Skeletal muscle satellite cell (primary cell): Measurements from ENCODE around the gene CDK5R1.

Source experiments
- H3K27me3 ChIP-seq: 2 replicates; pipeline ENCODE4 v1.7.0; 2013; ENCODE audit warnings: low read length; ENCODE audit not compliant: control insufficient read depth, insufficient read depth
- H3K36me3 ChIP-seq: 2 replicates; pipeline ENCODE4 v1.7.0; 2013; ENCODE audit warnings: mild to moderate bottlenecking, control low read depth, low read length; ENCODE audit not compliant: insufficient read depth
- H3K4me1 ChIP-seq: 2 replicates; pipeline ENCODE4 v1.7.0; 2013; ENCODE audit warnings: low read length; ENCODE audit not compliant: control insufficient read depth, insufficient read depth
- H3K4me2 ChIP-seq: 2 replicates; pipeline ENCODE4 v1.7.0; 2013; ENCODE audit warnings: mild to moderate bottlenecking, low read length
- H3K4me3 ChIP-seq: 2 replicates; pipeline ENCODE4 v1.7.0; 2013; ENCODE audit warnings: low read length
- H3K9ac ChIP-seq: 2 replicates; pipeline ENCODE4 v1.7.0; 2013; ENCODE audit warnings: mild to moderate bottlenecking, low read depth, low read length, moderate library complexity
- H3K9me3 ChIP-seq: replicated peaks from 2 replicates; pipeline ENCODE4 v1.7.0; 2013; ENCODE audit warnings: mild to moderate bottlenecking, control low read depth, low read length

CDK5R1 gene

DNA sequence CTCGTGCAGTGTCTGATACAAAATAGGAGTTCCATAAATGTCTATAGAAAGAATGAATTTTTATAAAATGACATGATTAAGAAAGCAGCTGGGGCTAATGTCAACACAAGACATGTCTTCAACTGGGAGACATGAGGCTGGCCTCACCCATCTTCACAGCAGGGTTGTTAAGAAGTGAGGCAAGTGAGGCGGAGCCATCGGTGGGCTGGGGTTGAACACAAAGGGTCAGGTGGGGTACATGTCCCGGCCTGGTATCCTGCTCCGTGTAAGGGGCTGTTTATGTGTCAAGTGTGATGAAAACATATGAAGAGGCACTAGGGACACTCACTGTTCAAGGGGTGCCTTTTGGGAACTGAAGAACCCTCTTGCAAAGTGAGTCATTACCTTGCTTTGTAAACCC, 22.1 kb downstream of the CDK5R1 start:
- Histone ChIP-seq H3K9ac (no peak overlapping the region), H3K9me3 (no peaks in the 10 kb centered on the region), H3K4me1 (peaks cover 15% of the 10 kb centered on the region), H3K4me3 (no peak overlapping the region), H3K4me2 (no peak overlapping the region), H3K27me3 (no peaks in the 10 kb centered on the region), H3K36me3 (no peaks in the 10 kb centered on the region)

DNA sequence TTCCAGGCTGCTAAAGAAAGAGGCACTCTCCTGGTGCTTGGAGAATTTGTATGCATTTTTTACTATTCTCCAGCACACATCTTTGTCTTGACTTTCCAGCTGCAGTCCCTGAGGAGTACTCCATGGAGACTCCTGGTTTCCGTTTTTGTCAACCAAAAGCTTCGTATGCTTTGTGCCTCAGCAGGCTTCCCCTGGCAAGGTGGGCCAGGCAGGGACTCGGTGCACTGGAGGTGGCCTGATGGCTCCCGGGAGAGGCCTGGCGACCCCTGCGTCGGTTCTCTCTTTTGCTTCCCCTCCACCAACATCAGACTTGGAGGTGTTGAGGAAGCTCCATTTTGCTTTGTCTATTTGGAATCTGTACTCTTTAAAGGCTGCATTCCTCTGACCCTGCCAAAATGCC, 23.7 kb downstream of the CDK5R1 start:
- no peak overlapping the region for H3K4me2 ChIP-seq
- H3K36me3 ChIP-seq, result no peaks in the 10 kb centered on the region
- H3K4me1 ChIP-seq, result no peaks in the 10 kb centered on the region
- H3K27me3 ChIP-seq, result no peaks in the 10 kb centered on the region
- H3K4me3 ChIP-seq, result no peak overlapping the region
- no peak overlapping the region for H3K9ac ChIP-seq
- no peaks in the 10 kb centered on the region for H3K9me3 ChIP-seq

DNA sequence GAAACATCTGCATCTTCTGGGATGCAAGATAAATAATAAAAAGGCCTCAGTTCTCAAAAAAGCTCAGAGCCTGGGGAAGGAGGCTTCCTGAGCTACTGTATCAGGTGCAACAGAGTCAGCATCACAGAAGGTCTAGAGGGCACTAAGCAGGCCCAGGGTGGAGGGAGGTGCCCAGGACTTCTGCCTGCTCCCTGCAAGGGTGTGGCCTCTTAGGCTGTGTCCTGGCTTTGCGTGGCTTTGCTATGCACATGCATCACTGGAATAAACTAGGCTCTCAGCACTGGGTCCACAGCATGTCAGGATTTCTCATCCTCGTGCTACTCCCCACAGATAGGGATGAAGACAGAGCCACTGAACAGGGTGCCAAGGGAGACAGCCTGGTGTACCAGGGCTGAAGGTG, 25.5 kb downstream of the CDK5R1 start:
- Histone ChIP-seq H3K4me1 (no peaks in the 10 kb centered on the region), H3K27me3 (no peaks in the 10 kb centered on the region), H3K4me3 (no peak overlapping the region), H3K9me3 (no peaks in the 10 kb centered on the region), H3K9ac (no peak overlapping the region), H3K4me2 (no peak overlapping the region), H3K36me3 (no peaks in the 10 kb centered on the region)

DNA sequence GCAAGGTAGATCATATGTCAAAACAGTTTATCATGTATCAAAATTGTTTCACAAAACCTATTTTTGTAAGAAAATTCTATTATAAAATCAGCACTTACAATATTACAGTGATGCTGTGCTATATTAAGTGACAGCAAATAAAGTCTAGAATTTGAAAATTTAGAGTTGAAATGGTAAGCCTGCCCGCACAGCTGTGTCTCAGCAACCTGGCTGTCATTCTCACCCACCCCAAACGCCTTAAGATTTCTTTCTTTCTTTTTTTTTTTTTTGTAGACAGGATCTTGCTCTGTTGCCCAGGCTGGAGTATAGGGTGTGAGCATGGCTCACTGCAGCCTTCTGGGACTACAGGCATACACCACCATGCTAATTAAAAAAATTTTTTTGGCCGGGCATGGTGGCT, 26.8 kb downstream of the CDK5R1 start:
- no peaks in the 10 kb centered on the region for H3K36me3 ChIP-seq
- H3K4me3 ChIP-seq, result no peak overlapping the region
- H3K9ac ChIP-seq, result no peak overlapping the region
- no peaks in the 10 kb centered on the region for H3K9me3 ChIP-seq
- no peaks in the 10 kb centered on the region for H3K4me1 ChIP-seq
- H3K27me3 ChIP-seq, result no peaks in the 10 kb centered on the region
- no peak overlapping the region for H3K4me2 ChIP-seq

DNA sequence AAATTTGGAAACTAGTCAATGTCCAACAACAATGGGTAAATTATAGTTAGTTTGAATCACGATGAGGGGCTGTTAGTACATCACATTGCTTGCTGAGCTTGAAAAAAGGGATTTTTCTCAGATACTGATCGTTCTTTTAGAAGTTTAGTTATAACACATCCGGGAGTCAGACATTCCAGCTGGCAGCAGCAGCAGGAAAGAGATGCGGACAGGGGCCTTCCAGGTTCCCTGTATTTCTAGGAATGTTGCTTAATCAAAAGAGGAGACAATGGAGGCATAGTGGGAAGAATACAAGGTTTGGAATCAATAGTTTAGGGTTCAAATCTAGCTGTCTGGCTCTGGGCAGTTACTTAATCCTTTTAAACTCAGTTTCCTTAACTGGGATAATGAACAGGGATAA, 27.8 kb downstream of the CDK5R1 start:
- Histone ChIP-seq H3K4me2 (no peak overlapping the region), H3K36me3 (no peaks in the 10 kb centered on the region), H3K9me3 (no peaks in the 10 kb centered on the region), H3K27me3 (no peaks in the 10 kb centered on the region), H3K4me3 (no peak overlapping the region), H3K4me1 (peaks cover 4% of the 10 kb centered on the region), H3K9ac (no peak overlapping the region)

DNA sequence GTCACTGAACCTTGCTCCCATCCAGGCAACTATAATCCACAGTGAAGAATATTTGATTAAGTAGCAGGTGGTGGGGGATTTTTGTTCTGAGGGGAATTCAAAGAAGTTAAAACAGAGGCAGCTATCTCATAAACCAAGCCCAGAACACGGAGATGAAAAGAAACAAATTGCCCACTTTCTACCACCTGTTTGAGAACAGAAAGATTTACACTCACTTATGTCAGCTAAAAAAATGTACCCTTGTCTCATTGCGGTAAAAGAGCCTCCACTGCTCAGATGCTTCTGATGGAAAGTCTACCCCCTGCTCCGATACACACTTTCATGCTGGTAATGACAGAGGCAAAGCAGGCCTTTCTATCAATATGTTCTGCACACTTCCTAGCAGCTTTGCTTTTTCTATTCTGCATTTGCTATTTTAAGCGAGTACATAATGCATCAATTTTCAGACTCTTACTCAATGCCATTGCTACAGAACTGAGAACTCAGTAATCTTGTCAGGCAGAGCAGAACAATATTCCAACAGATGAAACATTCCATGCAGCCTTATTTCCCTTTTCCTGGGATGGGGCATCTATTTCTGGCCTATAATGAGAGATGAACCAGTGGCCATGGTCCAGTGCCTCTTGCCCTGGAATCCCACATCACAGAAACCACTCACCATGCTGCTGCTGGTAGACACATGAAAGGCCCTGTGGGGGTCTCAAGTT, 29.0 kb downstream of the CDK5R1 start:
- no peaks in the 10 kb centered on the region for H3K27me3 ChIP-seq
- H3K9me3 ChIP-seq, result no peaks in the 10 kb centered on the region
- no peak overlapping the region for H3K9ac ChIP-seq
- peaks cover 15% of the 10 kb centered on the region for H3K4me1 ChIP-seq
- H3K36me3 ChIP-seq, result no peaks in the 10 kb centered on the region
- no peak overlapping the region for H3K4me3 ChIP-seq
- H3K4me2 ChIP-seq, result no peak overlapping the region

DNA sequence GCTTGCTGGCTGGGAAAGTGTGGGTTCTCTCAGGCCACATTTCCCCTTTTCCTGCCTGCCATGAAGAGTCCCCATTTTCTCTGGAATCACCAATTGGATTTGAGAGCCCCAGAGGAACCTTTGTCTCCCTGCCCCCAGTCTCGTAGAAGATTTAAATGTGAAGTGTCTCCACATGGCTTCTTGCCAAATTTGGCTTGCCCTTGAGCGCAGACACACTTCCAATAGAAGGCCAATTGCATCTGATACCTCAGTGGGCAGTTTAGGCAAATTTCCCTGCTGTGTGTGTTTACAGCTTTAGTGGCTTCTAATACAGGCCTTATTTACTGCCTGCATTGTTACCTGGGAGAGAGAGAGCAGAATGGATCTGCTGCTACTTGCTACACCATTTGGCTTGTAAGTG, 29.7 kb downstream of the CDK5R1 start:
- Histone ChIP-seq H3K4me3 (no peak overlapping the region), H3K9me3 (no peaks in the 10 kb centered on the region), H3K4me2 (no peak overlapping the region), H3K4me1 (peaks cover 15% of the 10 kb centered on the region), H3K27me3 (no peaks in the 10 kb centered on the region), H3K9ac (no peak overlapping the region), H3K36me3 (no peaks in the 10 kb centered on the region)

DNA sequence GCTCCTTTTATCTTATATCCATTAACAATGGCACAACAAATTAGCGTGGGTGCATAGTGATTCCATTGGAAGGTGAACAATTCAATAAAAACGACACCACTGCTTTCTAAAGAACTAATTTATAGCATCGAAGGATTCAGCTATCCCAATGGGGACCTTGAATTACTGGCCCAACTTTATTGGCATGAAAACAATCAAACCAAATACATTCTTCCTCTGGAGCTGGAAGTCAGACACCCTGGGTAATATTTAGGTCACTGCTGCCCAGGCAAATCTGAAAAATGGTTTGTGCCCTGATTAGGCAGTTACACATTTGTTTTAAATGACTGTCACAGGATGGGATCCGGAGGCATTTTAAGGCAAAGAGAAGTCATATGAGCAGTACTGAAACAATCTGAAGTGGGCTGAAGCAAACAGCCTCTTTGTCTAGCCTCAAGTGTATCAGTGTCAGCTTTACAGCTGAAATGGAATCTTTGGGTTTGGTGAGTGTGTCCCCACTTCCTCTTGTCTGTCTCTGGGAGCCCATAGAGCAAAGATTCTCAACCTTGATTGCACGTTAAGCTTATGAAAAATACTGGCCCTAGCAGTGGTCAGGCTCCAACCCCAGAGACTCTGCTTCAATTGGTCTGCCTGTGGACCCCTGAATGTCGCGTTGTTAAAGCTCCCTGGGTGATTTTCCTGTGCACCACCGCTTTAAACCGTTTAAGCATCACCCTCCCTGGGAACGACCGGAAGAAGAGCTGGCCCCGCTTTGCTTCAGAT, 30.3 kb downstream of the CDK5R1 start:
- no peaks in the 10 kb centered on the region for H3K27me3 ChIP-seq
- no peak overlapping the region for H3K4me2 ChIP-seq
- H3K9ac ChIP-seq, result no peak overlapping the region
- H3K4me3 ChIP-seq, result no peak overlapping the region
- H3K9me3 ChIP-seq, result no peaks in the 10 kb centered on the region
- H3K4me1 ChIP-seq, result peaks cover 15% of the 10 kb centered on the region
- H3K36me3 ChIP-seq, result no peaks in the 10 kb centered on the region

DNA sequence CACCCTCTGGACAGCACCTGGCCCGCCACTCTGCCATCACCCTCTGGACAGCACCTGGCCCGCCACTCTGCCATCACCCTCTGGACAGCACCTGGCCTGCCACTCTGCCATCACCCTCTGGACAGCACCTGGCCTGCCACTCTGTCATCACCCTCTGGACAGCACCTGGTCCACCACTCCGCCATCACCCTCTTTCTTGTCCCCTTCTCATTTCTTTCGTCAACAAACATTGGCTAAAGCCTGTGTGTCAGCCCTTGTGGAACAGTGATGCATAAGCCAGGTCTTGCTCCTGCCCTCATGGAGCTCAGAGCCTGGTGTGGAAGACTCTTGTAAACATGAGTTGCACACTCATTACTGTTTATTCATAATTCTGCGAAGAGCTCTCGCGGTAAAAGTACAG, 31.2 kb downstream of the CDK5R1 start:
- no peak overlapping the region for H3K4me2 ChIP-seq
- H3K27me3 ChIP-seq, result no peaks in the 10 kb centered on the region
- no peaks in the 10 kb centered on the region for H3K36me3 ChIP-seq
- peaks cover 15% of the 10 kb centered on the region for H3K4me1 ChIP-seq
- H3K9me3 ChIP-seq, result no peaks in the 10 kb centered on the region
- H3K4me3 ChIP-seq, result no peak overlapping the region
- H3K9ac ChIP-seq, result no peak overlapping the region

DNA sequence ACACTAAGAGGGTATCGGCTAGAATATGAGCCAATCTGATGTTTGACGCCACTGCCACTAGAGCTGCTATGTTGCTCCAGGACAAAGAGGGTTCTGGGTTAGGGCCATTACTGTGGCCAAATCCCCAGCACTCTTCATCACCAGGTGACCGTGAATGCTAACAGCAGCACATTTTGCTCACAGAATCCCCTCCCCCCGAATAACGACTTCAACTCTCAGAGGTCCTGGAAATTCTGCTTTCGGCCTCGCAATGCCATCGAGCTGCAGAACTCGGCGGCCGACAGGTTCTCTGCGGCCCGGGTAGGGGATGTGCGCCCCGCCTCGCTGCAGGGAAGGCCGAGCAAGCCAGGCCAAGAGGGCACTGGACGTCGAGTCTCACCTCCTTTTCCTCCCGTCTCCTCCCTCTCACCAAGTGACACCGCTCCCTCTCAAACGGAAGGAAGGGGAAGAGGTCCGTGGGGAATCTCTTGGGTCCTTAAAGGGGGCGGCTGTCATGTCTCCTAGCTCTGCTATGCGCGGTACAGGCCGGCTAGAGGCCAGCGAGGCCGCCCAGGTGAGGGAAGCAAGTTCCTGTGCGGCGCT, 31.9 kb downstream of the CDK5R1 start:
- Histone ChIP-seq H3K9ac (peak overlapping the region; percentile 51), H3K4me1 (peaks cover 15% of the 10 kb centered on the region), H3K4me3 (peak overlapping the region; percentile 64), H3K4me2 (peak overlapping the region; percentile 76), H3K27me3 (no peaks in the 10 kb centered on the region), H3K36me3 (no peaks in the 10 kb centered on the region), H3K9me3 (no peaks in the 10 kb centered on the region)

DNA sequence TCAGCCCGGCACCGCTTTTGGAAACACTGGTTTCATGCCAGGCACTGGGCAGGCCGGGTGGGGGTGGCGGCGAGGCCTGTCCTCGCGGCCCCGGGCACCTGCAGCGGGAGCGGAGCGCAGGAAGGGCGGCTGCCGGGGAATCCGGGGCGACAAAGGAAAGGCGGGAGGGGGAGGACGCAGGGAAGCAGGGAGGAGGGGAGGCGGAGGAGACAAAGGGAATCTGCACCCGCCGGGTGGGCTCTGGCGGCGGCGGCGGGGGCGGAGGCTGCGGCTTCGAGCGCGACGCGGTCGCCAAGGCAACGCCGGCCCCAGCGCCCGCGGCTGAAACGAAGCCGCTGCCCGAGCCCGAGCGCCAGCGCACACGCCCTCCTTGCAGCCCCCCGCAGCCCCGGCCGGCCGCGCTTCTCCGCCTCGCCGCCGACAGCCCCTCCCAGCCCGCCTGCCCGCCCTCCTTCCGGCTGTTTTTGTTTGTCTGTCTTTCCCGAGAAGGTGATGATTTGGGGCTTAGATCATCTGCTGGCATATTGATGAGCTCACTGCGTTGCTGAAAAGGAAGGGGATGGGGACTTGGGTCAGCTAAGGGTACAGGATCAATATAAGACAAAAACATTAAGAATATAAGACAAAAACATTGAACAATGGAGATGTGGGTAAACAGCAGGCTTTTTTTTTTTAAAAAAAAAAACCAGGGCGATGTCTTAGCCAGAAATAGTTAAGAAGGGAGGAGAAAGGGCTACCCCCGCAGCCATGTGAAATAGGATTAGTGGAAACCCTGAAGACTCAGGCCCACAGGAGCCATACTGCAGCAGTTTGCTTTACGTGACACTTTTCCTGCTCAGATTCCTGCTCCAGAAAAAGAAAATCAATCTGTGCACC, 32.7 kb downstream of the CDK5R1 start:
- H3K4me3 ChIP-seq, result peak overlapping the region; percentile 64
- H3K9ac ChIP-seq, result peak overlapping the region; percentile 51

More for the DNA sequence above, 32.7 kb downstream of the CDK5R1 start:
- Histone ChIP-seq H3K27me3 (no peaks in the 10 kb centered on the region), H3K4me1 (peaks cover 15% of the 10 kb centered on the region), H3K9me3 (no peaks in the 10 kb centered on the region), H3K4me2 (peak overlapping the region; percentile 76), H3K36me3 (no peaks in the 10 kb centered on the region)
